Caco-2 (cell line): ENCODE measurements around the gene SLC43A1. TPM values are rescaled to one million over a fixed set of nuclear protein-coding genes. Genes with fewer than 3 reads are reported as not detected.
"Not testable (repeated sequence)": the region's sequence is repeated elsewhere in the genome, so short reads cannot be mapped to it uniquely, and the experiment has no call there.

Experiments
- BruUV-seq: library from RNA; stranded (reverse); fragments of 400-500 nt; replicated peaks from 2 replicates; lab custom pipeline; 2021; lab: Mats Ljungman, UMichigan
- CTCF ChIA-PET: fragments of 300-600 bp; sonication (Branson Sonifier 250); formaldehyde crosslinking; loops from one replicate; lab custom pipeline; 2022; ENCODE audit warnings: antibody characterized with exemption; lab: Charles Lee
- POLR2A ChIA-PET: fragments of 300-600 bp; sonication (Branson Sonifier 250); formaldehyde crosslinking; loops from one replicate; lab custom pipeline; 2022; ENCODE audit warnings: antibody characterized with exemption; lab: Charles Lee
- DNase-seq, 2 experiments: peaks; one replicate each; pipeline versions ENCODE4 v3.0.0 to v3.0.0-alpha.2; 2020 to 2022
- H3K27me3 ChIP-seq: replicated peaks from 2 replicates; pipeline ENCODE4 v1.6.0; 2011; ENCODE audit warnings: low read length; ENCODE audit not compliant: control insufficient read depth, insufficient read depth
- H3K36me3 ChIP-seq: 2 replicates; pipeline ENCODE4 v1.5.1; 2011; ENCODE audit warnings: low read length; ENCODE audit not compliant: control insufficient read depth, insufficient read depth
- H3K4me1 ChIP-seq: fragments of 250-450 bp; sonication (Bioruptor Pico); 2 replicates; pipeline ENCODE4 v1.5.1; 2020; ENCODE audit warnings: mild to moderate bottlenecking
- H3K4me3 ChIP-seq: 2 replicates; pipeline ENCODE4 v1.5.1; 2011; ENCODE audit warnings: low read depth, mild to moderate bottlenecking, control low read depth, low read length
- H3K9me3 ChIP-seq: fragments of 250-450 bp; sonication (Bioruptor Pico); 2 replicates; pipeline ENCODE4 v1.5.1; 2020; ENCODE audit warnings: mild to moderate bottlenecking, moderate library complexity
- H3K27ac Mint-ChIP-seq: one replicate; pipeline ENCODE4 v1.8.0; 2022; ENCODE audit warnings: mixed read lengths; ENCODE audit not compliant: unreplicated experiment
- H3K27me3 Mint-ChIP-seq: one replicate; pipeline ENCODE4 v1.8.0; 2022; ENCODE audit warnings: mixed read lengths; ENCODE audit not compliant: insufficient read depth, unreplicated experiment
- H3K36me3 Mint-ChIP-seq: one replicate; pipeline ENCODE4 v1.8.0; 2022; ENCODE audit warnings: mild to moderate bottlenecking, mixed read lengths; ENCODE audit not compliant: insufficient read depth, unreplicated experiment
- H3K4me1 Mint-ChIP-seq: one replicate; pipeline ENCODE4 v1.8.0; 2022; ENCODE audit warnings: low read depth, mixed read lengths; ENCODE audit not compliant: unreplicated experiment
- H3K4me3 Mint-ChIP-seq: one replicate; pipeline ENCODE4 v1.8.0; 2022; ENCODE audit warnings: mild to moderate bottlenecking, moderate library complexity, mixed read lengths; ENCODE audit not compliant: unreplicated experiment
- H3K9me3 Mint-ChIP-seq: one replicate; pipeline ENCODE4 v1.8.0; 2022; ENCODE audit warnings: mixed read lengths; ENCODE audit not compliant: unreplicated experiment
- intact Hi-C: fragments of 100-400 bp; cut with micrococcal nuclease; formaldehyde crosslinking; loops from one replicate; pipeline ENCODE4 v1.10.0; 2022; ENCODE audit not compliant: unreplicated experiment
- total RNA-seq: library from RNA; stranded (reverse); gene quantifications from 2 replicates; pipeline ENCODE4 v1.2.3, GENCODE V29; 2022
- TF ChIP-seq, protein P1 (sequence below), 2 experiments: fragments of 200-600 bp in 1 of 2; IDR thresholded peaks; 1 replicate in 1 of 2; 2 replicates in 1 of 2; pipeline versions ENCODE4 v1.5.1 to v1.8.0; 2011 to 2022; ENCODE audit warnings: antibody characterized with exemption in 1 of 2, control low read depth in 1 of 2, inconsistent platforms in 1 of 2, low read depth in 1 of 2, low read length in 1 of 2, mild to moderate bottlenecking in 1 of 2, moderate library complexity in 1 of 2; ENCODE audit not compliant: insufficient read depth in 1 of 2, severe bottlenecking in 1 of 2, unreplicated experiment in 1 of 2

SLC43A1 gene
- total RNA-seq, 1 experiment from 2014 or later, result 71.7 TPM

DNA sequence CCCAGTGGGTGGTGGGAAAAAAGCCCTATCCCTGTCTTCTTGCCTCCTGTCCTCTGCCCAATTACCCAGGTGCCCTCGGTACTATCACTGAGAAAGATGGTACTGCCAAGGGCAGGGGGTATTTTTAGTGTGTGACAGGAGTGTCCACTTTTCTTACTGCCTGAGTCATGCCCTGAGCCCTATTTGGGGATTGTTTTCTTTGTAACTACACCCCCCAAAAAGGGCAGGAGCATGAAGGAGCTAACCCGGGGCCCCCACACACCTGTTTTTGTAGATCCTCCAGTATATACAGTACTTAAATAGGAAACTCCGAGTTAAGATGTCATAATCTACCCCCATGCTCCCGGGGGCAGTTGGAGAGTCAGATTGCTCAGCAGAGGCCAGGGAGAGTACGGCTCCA, 25.7 kb upstream of the SLC43A1 start:
- peaks cover 16% of the 10 kb centered on the region for H3K4me1 Mint-ChIP-seq
- TF ChIP-seq, protein P1, sequence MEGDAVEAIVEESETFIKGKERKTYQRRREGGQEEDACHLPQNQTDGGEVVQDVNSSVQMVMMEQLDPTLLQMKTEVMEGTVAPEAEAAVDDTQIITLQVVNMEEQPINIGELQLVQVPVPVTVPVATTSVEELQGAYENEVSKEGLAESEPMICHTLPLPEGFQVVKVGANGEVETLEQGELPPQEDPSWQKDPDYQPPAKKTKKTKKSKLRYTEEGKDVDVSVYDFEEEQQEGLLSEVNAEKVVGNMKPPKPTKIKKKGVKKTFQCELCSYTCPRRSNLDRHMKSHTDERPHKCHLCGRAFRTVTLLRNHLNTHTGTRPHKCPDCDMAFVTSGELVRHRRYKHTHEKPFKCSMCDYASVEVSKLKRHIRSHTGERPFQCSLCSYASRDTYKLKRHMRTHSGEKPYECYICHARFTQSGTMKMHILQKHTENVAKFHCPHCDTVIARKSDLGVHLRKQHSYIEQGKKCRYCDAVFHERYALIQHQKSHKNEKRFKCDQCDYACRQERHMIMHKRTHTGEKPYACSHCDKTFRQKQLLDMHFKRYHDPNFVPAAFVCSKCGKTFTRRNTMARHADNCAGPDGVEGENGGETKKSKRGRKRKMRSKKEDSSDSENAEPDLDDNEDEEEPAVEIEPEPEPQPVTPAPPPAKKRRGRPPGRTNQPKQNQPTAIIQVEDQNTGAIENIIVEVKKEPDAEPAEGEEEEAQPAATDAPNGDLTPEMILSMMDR (IDR thresholded peaks at IDR 0.05; ENCODE audit: insufficient read depth in 1 of 2, low read depth in 1 of 2, low read length in 1 of 2, severe bottlenecking in 1 of 2, unreplicated experiment in 1 of 2), result no peak
- intact Hi-C loops, result no loop called here
- peaks cover 12% of the 10 kb centered on the region for H3K4me1 ChIP-seq
- H3K27me3 ChIP-seq, result no peaks in the 10 kb centered on the region
- H3K9me3 Mint-ChIP-seq, result no peaks in the 10 kb centered on the region
- no TSS peak for BruUV-seq
- H3K4me3 Mint-ChIP-seq, result no peak overlapping the region
- H3K36me3 Mint-ChIP-seq, result no peaks in the 10 kb centered on the region
- DNase-seq, result no peak
- no peaks in the 10 kb centered on the region for H3K27me3 Mint-ChIP-seq
- H3K9me3 ChIP-seq, result no peaks in the 10 kb centered on the region
- ChIA-PET CTCF (no interaction called here), POLR2A (no interaction called here)
- no peak overlapping the region for H3K4me3 ChIP-seq
- H3K27ac Mint-ChIP-seq, result no peak overlapping the region
- H3K36me3 ChIP-seq, result no peaks in the 10 kb centered on the region

DNA sequence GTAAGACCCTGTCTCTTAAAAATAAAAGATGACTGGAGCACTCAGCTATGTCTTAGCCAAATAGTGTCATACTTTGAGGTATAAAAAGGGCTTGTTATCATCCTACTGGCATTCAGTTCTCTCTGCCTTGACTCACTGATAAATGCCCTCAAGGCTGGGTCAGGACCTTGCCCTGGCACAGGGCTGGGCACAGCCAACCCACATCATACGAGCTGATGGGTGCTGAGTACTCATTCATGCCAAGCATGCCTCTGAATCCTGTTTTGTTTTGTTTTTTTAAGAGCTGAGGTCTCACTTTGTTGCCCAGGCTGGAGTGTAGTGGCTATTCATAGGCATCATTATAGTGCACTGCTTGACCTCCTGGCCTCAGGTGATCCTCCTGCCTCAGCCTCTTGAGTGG, 23.8 kb upstream of the SLC43A1 start:
- Mint-ChIP-seq H3K4me3 (no peak overlapping the region), H3K27me3 (no peaks in the 10 kb centered on the region), H3K36me3 (no peaks in the 10 kb centered on the region), H3K4me1 (peaks cover 16% of the 10 kb centered on the region), H3K9me3 (no peaks in the 10 kb centered on the region), H3K27ac (no peak overlapping the region)
- H3K4me3 ChIP-seq, result no peak overlapping the region
- no peak for DNase-seq
- H3K9me3 ChIP-seq, result no peaks in the 10 kb centered on the region
- no peaks in the 10 kb centered on the region for H3K36me3 ChIP-seq
- BruUV-seq, result no TSS peak
- TF ChIP-seq, protein P1 (IDR thresholded peaks at IDR 0.05; ENCODE audit: insufficient read depth in 1 of 2, low read depth in 1 of 2, low read length in 1 of 2, severe bottlenecking in 1 of 2, unreplicated experiment in 1 of 2), result no peak
- peaks cover 11% of the 10 kb centered on the region for H3K4me1 ChIP-seq
- no peaks in the 10 kb centered on the region for H3K27me3 ChIP-seq
- intact Hi-C loops, result no loop called here
- CTCF ChIA-PET, result no interaction called here
- POLR2A ChIA-PET, result no interaction called here

DNA sequence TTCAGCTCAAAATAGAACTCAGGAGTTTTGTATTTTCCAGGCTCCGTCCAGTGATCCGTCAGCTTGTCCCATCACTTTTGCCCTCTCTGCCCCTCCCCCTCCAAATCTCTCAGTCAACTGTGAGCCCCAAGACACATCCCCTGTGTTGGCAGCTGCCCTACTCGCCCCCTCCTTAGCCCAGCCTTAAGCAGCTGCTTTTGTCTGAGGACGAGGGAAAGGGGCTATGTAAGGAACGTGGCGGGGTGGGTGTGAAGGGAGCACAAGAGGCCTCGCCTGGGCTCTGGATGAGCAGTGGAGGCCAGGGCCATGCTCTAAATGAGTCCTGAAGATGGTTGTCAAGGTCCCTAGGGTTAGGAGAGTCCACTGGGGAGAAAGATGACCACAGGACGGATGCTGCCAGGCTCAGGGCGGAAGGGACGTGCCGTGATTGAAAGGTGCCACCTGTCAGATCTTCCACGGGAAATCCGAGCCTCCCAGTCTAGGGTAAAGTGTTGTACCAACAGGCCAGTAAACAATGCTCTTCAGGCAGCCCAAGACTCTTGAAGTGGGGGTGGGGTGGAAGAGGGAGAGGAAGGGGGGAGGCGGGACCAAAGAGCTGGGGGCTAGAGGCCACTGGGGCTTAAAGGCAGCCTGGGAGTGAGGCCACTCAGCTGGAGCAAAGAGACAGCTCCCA, 21.6 kb upstream of the SLC43A1 start, which contains the start of gene SMTNL1:
Gene SMTNL1 (plus strand): TSS at position 649 of the 673 bp plus-strand sequence. CDS start 5,048 bp downstream, outside the sequence.
- BruUV-seq, result no TSS peak
- H3K4me1 Mint-ChIP-seq, result peaks cover 8% of the 10 kb centered on the region
- H3K27me3 Mint-ChIP-seq, result no peaks in the 10 kb centered on the region
- no peaks in the 10 kb centered on the region; the same call in 1 of the 2 replicates for H3K4me1 ChIP-seq
- ChIA-PET POLR2A (no interaction called here), CTCF (interaction anchor here (0.6 to 1.0 kb wide), 2 partner anchors 31 to 47 kb away, joined by 3 to 8 read pairs; no protein-coding TSS in a partner anchor)
- no peak for DNase-seq
- no peak within 1 kb of the TSS for H3K27ac Mint-ChIP-seq
- H3K36me3 Mint-ChIP-seq, result no peaks in the 10 kb centered on the region
- no peak within 1 kb of the TSS for H3K4me3 ChIP-seq
- no peaks in the 10 kb centered on the region for H3K27me3 ChIP-seq
- TF ChIP-seq, protein P1 (IDR thresholded peaks at IDR 0.05; ENCODE audit: insufficient read depth in 1 of 2, low read depth in 1 of 2, low read length in 1 of 2, severe bottlenecking in 1 of 2, unreplicated experiment in 1 of 2), result no peak
- H3K4me3 Mint-ChIP-seq, result no peak within 1 kb of the TSS
- intact Hi-C loops, result no loop called here
- H3K36me3 ChIP-seq, result no peaks in the 10 kb centered on the region
- H3K9me3 ChIP-seq, result no peaks in the 10 kb centered on the region
- H3K9me3 Mint-ChIP-seq, result no peaks in the 10 kb centered on the region

DNA sequence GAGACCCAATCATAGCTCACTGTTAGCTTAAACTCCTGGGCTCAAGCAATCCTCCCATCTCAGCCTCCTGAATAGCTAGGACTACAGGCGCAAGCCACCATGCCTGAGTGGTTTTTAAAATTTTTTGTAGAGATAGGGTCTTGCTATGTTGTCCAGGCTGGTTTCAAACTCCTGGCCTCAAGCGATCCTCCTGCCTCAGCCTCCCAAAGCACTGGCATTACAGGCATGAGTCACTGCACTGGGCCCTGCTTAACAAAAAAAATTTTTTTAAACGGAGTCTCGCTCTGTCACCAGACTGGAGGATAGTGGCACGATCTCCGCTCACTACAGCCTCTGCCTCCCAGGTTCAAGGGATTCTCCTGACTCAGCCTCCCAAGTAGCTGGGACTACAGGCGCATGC, 18.9 kb upstream of the SLC43A1 start:
- H3K9me3 Mint-ChIP-seq, H3K27me3 Mint-ChIP-seq, H3K36me3 ChIP-seq, DNase-seq, POLR2A ChIA-PET, H3K27ac Mint-ChIP-seq, H3K27me3 ChIP-seq, intact Hi-C loops, H3K9me3 ChIP-seq, BruUV-seq, H3K4me3 ChIP-seq, H3K4me3 Mint-ChIP-seq: not testable (repeated sequence)
- Mint-ChIP-seq H3K36me3 (peaks cover 13% of the 10 kb centered on the region), H3K4me1 (peaks cover 13% of the 10 kb centered on the region)
- peaks cover 12% of the 10 kb centered on the region for H3K4me1 ChIP-seq
- CTCF ChIA-PET, result interaction anchor here (0.9 to 1.4 kb wide), 2 partner anchors 34 to 77 kb away, joined by 3 to 5 read pairs; partner anchors contain the start of gene UBE2L6
